ENCODE results near the gene TRERF1. TPM values are rescaled to one million over a fixed set of nuclear protein-coding genes. Genes with fewer than 3 reads are reported as not detected.

The TRERF1 gene
- total and polyA plus RNA-seq, 2 of the 8 experiments (the other 6 are each of a cell fraction or from before 2014, with no cell fraction given): 10.8 to 21.5 TPM

DNA sequence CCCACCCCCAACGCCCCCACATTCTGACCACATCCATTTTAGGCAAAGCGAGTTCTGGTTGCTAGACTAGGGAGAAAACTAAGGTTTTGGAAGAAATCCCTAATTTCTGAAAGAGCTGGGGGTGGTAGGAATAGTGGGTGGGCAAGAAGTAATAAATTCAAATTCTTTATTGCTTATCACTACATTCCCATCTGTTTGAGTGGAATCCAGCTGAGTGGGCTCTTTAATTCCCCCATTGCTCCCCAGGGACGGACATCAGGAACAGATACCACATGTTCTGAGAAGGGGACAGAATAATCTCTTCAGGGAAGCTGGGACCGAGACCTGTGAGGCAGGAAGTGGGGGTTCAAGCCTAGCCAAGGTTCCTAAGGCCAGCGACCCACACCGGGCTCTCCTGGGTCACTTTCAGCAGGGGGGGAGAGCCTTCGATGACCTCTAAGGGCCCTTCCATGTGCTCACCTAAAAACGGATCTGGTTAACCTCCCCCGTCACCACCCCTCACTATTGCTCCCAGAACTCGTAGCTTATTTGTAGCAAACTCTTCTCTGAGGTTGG lies 191.8 kb downstream of the TRERF1 start (continued):
- TF ChIP-seq, protein P1, sequence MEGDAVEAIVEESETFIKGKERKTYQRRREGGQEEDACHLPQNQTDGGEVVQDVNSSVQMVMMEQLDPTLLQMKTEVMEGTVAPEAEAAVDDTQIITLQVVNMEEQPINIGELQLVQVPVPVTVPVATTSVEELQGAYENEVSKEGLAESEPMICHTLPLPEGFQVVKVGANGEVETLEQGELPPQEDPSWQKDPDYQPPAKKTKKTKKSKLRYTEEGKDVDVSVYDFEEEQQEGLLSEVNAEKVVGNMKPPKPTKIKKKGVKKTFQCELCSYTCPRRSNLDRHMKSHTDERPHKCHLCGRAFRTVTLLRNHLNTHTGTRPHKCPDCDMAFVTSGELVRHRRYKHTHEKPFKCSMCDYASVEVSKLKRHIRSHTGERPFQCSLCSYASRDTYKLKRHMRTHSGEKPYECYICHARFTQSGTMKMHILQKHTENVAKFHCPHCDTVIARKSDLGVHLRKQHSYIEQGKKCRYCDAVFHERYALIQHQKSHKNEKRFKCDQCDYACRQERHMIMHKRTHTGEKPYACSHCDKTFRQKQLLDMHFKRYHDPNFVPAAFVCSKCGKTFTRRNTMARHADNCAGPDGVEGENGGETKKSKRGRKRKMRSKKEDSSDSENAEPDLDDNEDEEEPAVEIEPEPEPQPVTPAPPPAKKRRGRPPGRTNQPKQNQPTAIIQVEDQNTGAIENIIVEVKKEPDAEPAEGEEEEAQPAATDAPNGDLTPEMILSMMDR (IDR thresholded peaks at IDR 0.05; ENCODE audit: control extremely low read depth in 1 of 3, insufficient read depth in 1 of 3, low read depth in 1 of 3, low read length in 3 of 3): no peak
- TF ChIP-seq SAP30 (IDR thresholded peaks at IDR 0.05; ENCODE audit: insufficient read depth, insufficient replicate concordance, low read length) (no peak), SP1 (IDR thresholded peaks at IDR 0.05; ENCODE audit: low read depth, low read length) (no peak), BCL11A (IDR thresholded peaks at IDR 0.05; ENCODE audit: low read depth in 2 of 2, low read length in 2 of 2) (no peak)

Measured in H1 (cell line).